H1 (cell line): ENCODE data around the gene ABI1.

Experiments
- CBX8 ChIP-seq: fragments of 300-800, 300-1000 bp; sonication (generic); IDR thresholded peaks from 2 replicates; pipeline ENCODE4 v1.7.1; 2016; ENCODE audit warnings: low read depth, low read length, borderline replicate concordance
- CTCF ChIP-seq, 3 experiments: IDR thresholded peaks; 1 replicate in 2 of 3; 2 replicates in 1 of 3; pipeline versions ENCODE4 v1.5.1 to v1.6.1; 2011; ENCODE audit warnings: low read length in 3 of 3, mild to moderate bottlenecking in 3 of 3, inconsistent platforms in 2 of 3, low read depth in 1 of 3, moderate library complexity in 1 of 3; ENCODE audit not compliant: insufficient read depth in 1 of 3; ENCODE audit errors: control extremely low read depth in 1 of 3
- EP300 ChIP-seq, 2 experiments: IDR thresholded peaks; 1 replicate in 1 of 2; 2 replicates in 1 of 2; pipeline ENCODE4 v1.6.1; 2011 to 2012; ENCODE audit warnings: low read depth in 2 of 2, low read length in 2 of 2, mild to moderate bottlenecking in 2 of 2, borderline replicate concordance in 1 of 2, inconsistent platforms in 1 of 2, moderate library complexity in 1 of 2
- EZH2 ChIP-seq: fragments of 200-600 bp; sonication (generic); IDR thresholded peaks from 2 replicates; pipeline ENCODE4 v1.7.1; 2012; ENCODE audit warnings: low read depth, mild to moderate bottlenecking, moderate library complexity, low read length, inconsistent platforms; ENCODE audit not compliant: severe bottlenecking
- GABPA ChIP-seq: IDR thresholded peaks from 2 replicates; pipeline ENCODE4 v1.6.1; 2011; ENCODE audit warnings: mild to moderate bottlenecking, low read length, moderate library complexity, borderline replicate concordance; ENCODE audit not compliant: insufficient read depth
- MAFK ChIP-seq: IDR thresholded peaks from 2 replicates; pipeline ENCODE4 v1.6.1; 2012; ENCODE audit warnings: low read depth, mild to moderate bottlenecking, improper control_type of control experiment, low read length
- MAX ChIP-seq: IDR thresholded peaks from 2 replicates; pipeline ENCODE4 v1.6.1; 2012; ENCODE audit warnings: inconsistent platforms
- POLR2A ChIP-seq, 2 experiments: IDR thresholded peaks; 1 replicate in 1 of 2; 2 replicates in 1 of 2; pipeline ENCODE4 v1.6.1; 2011; ENCODE audit warnings: low read depth in 2 of 2, low read length in 2 of 2, mild to moderate bottlenecking in 2 of 2; ENCODE audit errors: control extremely low read depth in 1 of 2
- POLR2AphosphoS5 ChIP-seq: IDR thresholded peaks from 2 replicates; pipeline ENCODE4 v1.6.1; 2011; ENCODE audit warnings: low read depth, low read length
- RAD21 ChIP-seq, 2 experiments: IDR thresholded peaks in 1 of 2; conservative IDR thresholded peaks in 1 of 2; 2 replicates each; pipeline ENCODE4 v1.6.1; 2011; ENCODE audit warnings: low read depth in 2 of 2, low read length in 2 of 2, improper control_type of control experiment in 1 of 2, inconsistent platforms in 1 of 2, mild to moderate bottlenecking in 1 of 2, moderate library complexity in 1 of 2
- SIN3A ChIP-seq, 2 experiments: IDR thresholded peaks in 1 of 2; conservative IDR thresholded peaks in 1 of 2; 2 replicates each; pipeline ENCODE4 v1.6.1; 2011 to 2012; ENCODE audit warnings: low read length in 2 of 2, improper control_type of control experiment in 1 of 2, low read depth in 1 of 2, mild to moderate bottlenecking in 1 of 2
- SIX5 ChIP-seq: IDR thresholded peaks from 2 replicates; pipeline ENCODE4 v1.6.1; 2011; ENCODE audit warnings: mild to moderate bottlenecking, low read depth, low read length
- SP1 ChIP-seq: IDR thresholded peaks from 2 replicates; pipeline ENCODE4 v1.6.1; 2011; ENCODE audit warnings: low read depth, low read length
- SRF ChIP-seq: IDR thresholded peaks from 2 replicates; pipeline ENCODE4 v1.6.1; 2011; ENCODE audit warnings: mild to moderate bottlenecking, low read depth, low read length, moderate library complexity

- TF ChIP-seq CTCF (IDR thresholded peaks at IDR 0.05; ENCODE audit: control extremely low read depth in 1 of 3, insufficient read depth in 1 of 3, low read depth in 1 of 3, low read length in 3 of 3) = no peak
- TF ChIP-seq MAFK = no peak
- TF ChIP-seq SP1 = no peak
- TF ChIP-seq POLR2A (IDR thresholded peaks at IDR 0.05; ENCODE audit: control extremely low read depth in 1 of 2, low read depth in 2 of 2, low read length in 2 of 2) = no peak
- TF ChIP-seq RAD21 (IDR thresholded peaks at IDR 0.05 in 1 of 2, conservative IDR thresholded peaks at IDR 0.05 in 1 of 2; ENCODE audit: low read depth in 2 of 2, low read length in 2 of 2) = no peak
- TF ChIP-seq EZH2 = no peak
- TF ChIP-seq SIN3A (conservative IDR thresholded peaks at IDR 0.05 in 1 of 2, IDR thresholded peaks at IDR 0.05 in 1 of 2; ENCODE audit: low read depth in 1 of 2, low read length in 2 of 2) = no peak
- TF ChIP-seq POLR2AphosphoS5 = no peak
- no peak for TF ChIP-seq MAX
- TF ChIP-seq CBX8 = no peak
- TF ChIP-seq SIX5 = no peak
- no peak for TF ChIP-seq GABPA
- no peak for TF ChIP-seq EP300 (IDR thresholded peaks at IDR 0.05; ENCODE audit: borderline replicate concordance in 1 of 2, low read depth in 2 of 2, low read length in 2 of 2)
- no peak for TF ChIP-seq SRF
Measured at GRCh38 chr10:26776258-26776657, 84.5 kb downstream of the ABI1 start.
